ENCODE measurements around the gene SEMA6C.

DNA sequence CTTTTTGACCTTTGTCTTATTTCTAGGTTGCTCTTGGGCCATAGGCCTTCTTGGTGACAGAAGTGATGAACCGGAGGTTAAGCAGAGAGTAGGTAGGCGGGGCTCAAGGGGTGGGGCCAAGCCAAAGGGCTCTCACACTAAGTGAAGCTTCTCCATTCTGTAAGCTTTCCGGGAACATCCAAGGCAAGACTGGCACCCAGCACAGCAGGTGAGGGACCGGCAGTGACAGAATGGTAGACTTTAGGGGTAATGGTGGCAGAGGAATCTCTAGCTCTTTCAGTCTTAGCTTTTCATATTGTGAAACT, 10.0 kb upstream of the SEMA6C start, which contains the start of gene TNFAIP8L2:
- TF ChIP-seq ZNF248 (tag by site-specific recombination; IDR thresholded peaks at IDR 0.05) (no peak), ZNF830 (tag by site-specific recombination; IDR thresholded peaks at IDR 0.05; ENCODE audit: low read depth) (no peak), TSHZ1 (tag by site-specific recombination; IDR thresholded peaks at IDR 0.05; ENCODE audit: borderline replicate concordance) (no peak)
- TF ChIP-seq, protein P1, sequence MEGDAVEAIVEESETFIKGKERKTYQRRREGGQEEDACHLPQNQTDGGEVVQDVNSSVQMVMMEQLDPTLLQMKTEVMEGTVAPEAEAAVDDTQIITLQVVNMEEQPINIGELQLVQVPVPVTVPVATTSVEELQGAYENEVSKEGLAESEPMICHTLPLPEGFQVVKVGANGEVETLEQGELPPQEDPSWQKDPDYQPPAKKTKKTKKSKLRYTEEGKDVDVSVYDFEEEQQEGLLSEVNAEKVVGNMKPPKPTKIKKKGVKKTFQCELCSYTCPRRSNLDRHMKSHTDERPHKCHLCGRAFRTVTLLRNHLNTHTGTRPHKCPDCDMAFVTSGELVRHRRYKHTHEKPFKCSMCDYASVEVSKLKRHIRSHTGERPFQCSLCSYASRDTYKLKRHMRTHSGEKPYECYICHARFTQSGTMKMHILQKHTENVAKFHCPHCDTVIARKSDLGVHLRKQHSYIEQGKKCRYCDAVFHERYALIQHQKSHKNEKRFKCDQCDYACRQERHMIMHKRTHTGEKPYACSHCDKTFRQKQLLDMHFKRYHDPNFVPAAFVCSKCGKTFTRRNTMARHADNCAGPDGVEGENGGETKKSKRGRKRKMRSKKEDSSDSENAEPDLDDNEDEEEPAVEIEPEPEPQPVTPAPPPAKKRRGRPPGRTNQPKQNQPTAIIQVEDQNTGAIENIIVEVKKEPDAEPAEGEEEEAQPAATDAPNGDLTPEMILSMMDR (tag by site-specific recombination; IDR thresholded peaks at IDR 0.05): no peak
